Right atrium auricular region (tissue), 2 donors: Measurements from ENCODE around the gene SCFD2. TPM values are rescaled to one million over a fixed set of nuclear protein-coding genes. Genes with fewer than 3 reads are reported as not detected.

Experiments
- DNase-seq: peaks from one replicate; pipeline ENCODE4 v3.0.0-alpha.2; 2019; ENCODE audit warnings: low spot score
- H3K27ac ChIP-seq, 2 donors: fragments of 200-600 bp; sonication (generic); 1 replicate in 1 of 2; 2 replicates in 1 of 2; pipeline ENCODE4 v1.5.1; 2016 to 2019
- H3K27me3 ChIP-seq, 2 donors: fragments of 200-600 bp; sonication (generic); one replicate each; pipeline versions ENCODE4 v1.5.1 to v1.6.0; 2017 to 2019
- H3K36me3 ChIP-seq: fragments of 200-600 bp; sonication (generic); one replicate; pipeline ENCODE4 v1.5.1; 2016
- H3K4me1 ChIP-seq, 2 donors: fragments of 200-600 bp; sonication (generic); one replicate each; pipeline versions ENCODE4 v1.5.1 to v1.6.0; 2017 to 2019
- H3K4me3 ChIP-seq, 2 donors: fragments of 200-600 bp; sonication (generic); 1 replicate in 1 of 2; 2 replicates in 1 of 2; pipeline ENCODE4 v1.5.1; 2017 to 2019; ENCODE audit warnings: mild to moderate bottlenecking in 1 of 2, moderate library complexity in 1 of 2
- H3K9me3 ChIP-seq, 2 donors: fragments of 200-600 bp; sonication (generic); one replicate each; pipeline ENCODE4 v1.5.1; 2019
- CTCF ChIP-seq, 2 donors: fragments of 200-600 bp; sonication (generic); IDR thresholded peaks; one replicate each; pipeline ENCODE4 v1.5.1; 2019; ENCODE audit warnings: antibody characterized with exemption in 2 of 2
- total RNA-seq, 2 donors: library from RNA; depleted of rRNA; stranded (reverse); fragments of >200 nt; gene quantifications; one replicate each; pipeline ENCODE4 v1.1.0, GENCODE V29; 2016

Gene SCFD2
- total RNA-seq, 2 donors from 2014 or later: 8.1 to 9.4 TPM

GRCh38 chr4:53022513-53023100 lies 343.3 kb downstream of the SCFD2 start:
- Histone ChIP-seq H3K4me1 (peaks cover 0 to 38% of the 10 kb centered on the region in 2 donors), H3K27me3 (no peaks in the 10 kb centered on the region), H3K9me3 (no peaks in the 10 kb centered on the region), H3K36me3 (no peaks in the 10 kb centered on the region), H3K4me3 (no peak overlapping the region), H3K27ac (peak overlapping the region; percentile 47 to 64)
- TF ChIP-seq CTCF (IDR thresholded peaks at IDR 0.05): no peak
- DNase-seq: no peak

GRCh38 chr4:53021754-53022512 lies 343.9 kb downstream of the SCFD2 start:
- Histone ChIP-seq H3K4me3 (no peak overlapping the region), H3K27me3 (no peaks in the 10 kb centered on the region), H3K9me3 (no peaks in the 10 kb centered on the region), H3K4me1 (peaks cover 0 to 38% of the 10 kb centered on the region in 2 donors), H3K27ac (peak overlapping the region; percentile 47 to 64), H3K36me3 (no peaks in the 10 kb centered on the region)
- no peak for TF ChIP-seq CTCF (IDR thresholded peaks at IDR 0.05)
- DNase-seq: no peak

- no peak for TF ChIP-seq CTCF (IDR thresholded peaks at IDR 0.05)
Observed at GRCh38 chr4:53019485-53020382, 346.1 kb downstream of the SCFD2 start.

GRCh38 chr4:53018471-53018870 lies 347.4 kb downstream of the SCFD2 start:
- DNase-seq: no peak
- Histone ChIP-seq H3K36me3 (no peaks in the 10 kb centered on the region), H3K27me3 (no peaks in the 10 kb centered on the region), H3K27ac (no peak overlapping the region), H3K4me1 (peaks cover 0 to 50% of the 10 kb centered on the region in 2 donors), H3K9me3 (no peaks in the 10 kb centered on the region), H3K4me3 (no peak overlapping the region)
- no peak for TF ChIP-seq CTCF (IDR thresholded peaks at IDR 0.05)

More at GRCh38 chr4:53019485-53020382, 346.1 kb downstream of the SCFD2 start:
- H3K4me1 ChIP-seq: peaks cover 0 to 50% of the 10 kb centered on the region in 2 donors
- no peak for DNase-seq
- H3K36me3 ChIP-seq: no peaks in the 10 kb centered on the region
- H3K27ac ChIP-seq: peak overlapping the region in 1 of 2 donors; percentile 3
- no peaks in the 10 kb centered on the region for H3K27me3 ChIP-seq
- no peaks in the 10 kb centered on the region for H3K9me3 ChIP-seq
- H3K4me3 ChIP-seq: no peak overlapping the region

GRCh38 chr4:53016099-53016820 lies 349.6 kb downstream of the SCFD2 start:
- Histone ChIP-seq H3K27ac (no peak overlapping the region), H3K9me3 (no peaks in the 10 kb centered on the region), H3K27me3 (no peaks in the 10 kb centered on the region), H3K4me3 (no peak overlapping the region), H3K4me1 (peaks cover 0 to 57% of the 10 kb centered on the region in 2 donors), H3K36me3 (no peaks in the 10 kb centered on the region)
- no peak for DNase-seq
- TF ChIP-seq CTCF (IDR thresholded peaks at IDR 0.05): no peak
